ENCODE results near the gene BLCAP. TPM values are rescaled to one million over a fixed set of nuclear protein-coding genes. Genes with fewer than 3 reads are reported as not detected.

BLCAP gene
- total and polyA plus RNA-seq, 2 experiments from 2014 or later = 62.2 to 64.8 TPM

GRCh38 chr20:37490663-37491350, 36.9 kb downstream of the BLCAP start:
- no peak overlapping the region for H2AFZ ChIP-seq
- DNase-seq (ENCODE audit: low spot score) (no peak), ATAC-seq (no peak)
- H3K36me3 ChIP-seq (ENCODE audit: insufficient read depth) = no peaks in the 10 kb centered on the region
- no peaks in the 10 kb centered on the region for H3F3A ChIP-seq (replicated peaks; ENCODE audit: low read depth)
- no peak overlapping the region for H3K27ac Mint-ChIP-seq
- H3K79me2 ChIP-seq (replicated peaks; ENCODE audit: insufficient read depth) = no peaks in the 10 kb centered on the region
- H3K9me2 ChIP-seq (ENCODE audit: insufficient read depth) = 0 out of 2 replicates have a peak, but pooled peaks cover 3% of the 10 kb centered on the region
- H3K27me3 ChIP-seq (ENCODE audit: insufficient read depth) = no peaks in the 10 kb centered on the region
- H3K4me1 ChIP-seq (ENCODE audit: insufficient read depth) = no peaks in the 10 kb centered on the region; the same call in 1 of the 2 replicates
- H4K20me1 ChIP-seq (replicated peaks; ENCODE audit: insufficient read depth) = 0 out of 2 replicates have a peak, but pooled peaks cover 2% of the 10 kb centered on the region
- no peaks in the 10 kb centered on the region for H3K9me3 Mint-ChIP-seq
- no peak overlapping the region for H3K4me3 Mint-ChIP-seq
- peaks cover 11% of the 10 kb centered on the region for H3K4me1 Mint-ChIP-seq
- H3K4me2 ChIP-seq = no peak overlapping the region
- H3K27me3 Mint-ChIP-seq (ENCODE audit: insufficient read depth, low read depth, poor library complexity) = peaks cover 12% of the 10 kb centered on the region
- no peak for TF ChIP-seq EZH2 (IDR thresholded peaks at IDR 0.05; ENCODE audit: low read depth, unreplicated experiment)
- TF ChIP-seq CTCF (conservative IDR thresholded peaks at IDR 0.05; ENCODE audit: low read depth in 2 of 2) = no peak
- TF ChIP-seq ZNF331 (CRISPR knock-in tag; IDR thresholded peaks at IDR 0.05; ENCODE audit: low read depth) = no peak
- TF ChIP-seq ETS1 (IDR thresholded peaks at IDR 0.05) = no peak
- TF ChIP-seq ZNF114 (CRISPR knock-in tag; IDR thresholded peaks at IDR 0.05) = no peak
- TF ChIP-seq STAT1 (IDR thresholded peaks at IDR 0.05; ENCODE audit: unreplicated experiment) = no peak
- TF ChIP-seq NANOG (IDR thresholded peaks at IDR 0.05; ENCODE audit: borderline replicate concordance) = no peak
- TF ChIP-seq POLR2AphosphoS5 (IDR thresholded peaks at IDR 0.05; ENCODE audit: low read depth) = no peak
- TF ChIP-seq CREB1 (CRISPR knock-in tag; IDR thresholded peaks at IDR 0.05; ENCODE audit: low read depth) = no peak
- no peak for TF ChIP-seq REST (IDR thresholded peaks at IDR 0.05; ENCODE audit: unreplicated experiment)
- no peak for TF ChIP-seq JUNB (IDR thresholded peaks at IDR 0.05; ENCODE audit: unreplicated experiment)
- no peak for TF ChIP-seq ZNF462 (CRISPR knock-in tag; IDR thresholded peaks at IDR 0.05)
- TF ChIP-seq EZH2phosphoT487 (IDR thresholded peaks at IDR 0.05; ENCODE audit: unreplicated experiment) = no peak
- no peak overlapping the region for H3K4me3 ChIP-seq
- H3K27ac ChIP-seq (ENCODE audit: low read depth) = no peak overlapping the region
- H3K36me3 Mint-ChIP-seq (ENCODE audit: low read depth) = no peaks in the 10 kb centered on the region; the same call in 1 of the 3 replicates

All from GM23338 (cell line).